IMR-90 (cell line): ENCODE measurements around the gene WWC1. TPM values are rescaled to one million over a fixed set of nuclear protein-coding genes. Genes with fewer than 3 reads are reported as not detected.

Source experiments
- ATAC-seq: fragments of 200-7000 bp; cut with Tn5 transposase; 2 replicates; pipeline ENCODE4 v1.9.1; 2020; ENCODE audit warnings: low read depth, mild to moderate bottlenecking, moderate library complexity
- BruUV-seq: library from RNA; stranded (reverse); fragments of 400-500 nt; replicated peaks from 2 replicates; lab custom pipeline; 2021; lab: Mats Ljungman, UMichigan
- CTCF ChIA-PET: fragments of 300-600 bp; formaldehyde crosslinking; extraction: SDS; loops from one replicate; lab custom pipeline; 2021; ENCODE audit warnings: antibody characterized with exemption; lab: Yijun Ruan, JAX
- POLR2A ChIA-PET: fragments of 300-600 bp; sonication (Branson Sonifier 250); formaldehyde crosslinking; loops from one replicate; lab custom pipeline; 2022; ENCODE audit warnings: antibody characterized with exemption; ENCODE audit not compliant: unreplicated experiment; lab: Charles Lee
- DNase-seq: peaks from one replicate; pipeline ENCODE4 v3.0.0; 2013
- H2AFZ ChIP-seq: replicated peaks from 2 replicates; pipeline ENCODE3; 2013; ENCODE audit warnings: low read length, mild to moderate bottlenecking; ENCODE audit not compliant: poor library complexity
- H2AK5ac ChIP-seq: 2 replicates; pipeline ENCODE4 v1.6.1; 2013; ENCODE audit warnings: low read depth, low read length, inconsistent platforms
- H2AK9ac ChIP-seq: replicated peaks from 2 replicates; pipeline ENCODE3; 2013; ENCODE audit warnings: mild to moderate bottlenecking, low read depth, low read length, moderate library complexity; ENCODE audit not compliant: poor library complexity
- H2BK120ac ChIP-seq: 2 replicates; pipeline ENCODE4 v1.6.1; 2013; ENCODE audit warnings: low read depth, low read length, inconsistent platforms
- H2BK15ac ChIP-seq: 3 replicates; pipeline ENCODE4 v1.6.1; 2013; ENCODE audit warnings: low read depth, low read length, inconsistent platforms
- H2BK20ac ChIP-seq: 2 replicates; pipeline ENCODE4 v1.6.1; 2013; ENCODE audit warnings: low read depth, mild to moderate bottlenecking, inconsistent platforms, low read length, moderate library complexity
- H2BK5ac ChIP-seq: 2 replicates; pipeline ENCODE4 v1.6.1; 2013; ENCODE audit warnings: mild to moderate bottlenecking, low read depth, low read length, inconsistent platforms; ENCODE audit not compliant: poor library complexity, severe bottlenecking
- H3K14ac ChIP-seq: replicated peaks from 2 replicates; pipeline ENCODE4 v1.6.1; 2013; ENCODE audit warnings: low read depth, low read length, inconsistent platforms
- H3K18ac ChIP-seq: 2 replicates; pipeline ENCODE4 v1.6.1; 2013; ENCODE audit warnings: low read depth, low read length, control low read depth
- H3K23ac ChIP-seq: 2 replicates; pipeline ENCODE4 v1.6.1; 2013; ENCODE audit warnings: low read depth, low read length, inconsistent platforms
- H3K27ac ChIP-seq: 2 replicates; pipeline ENCODE4 v1.5.1; 2013; ENCODE audit warnings: mild to moderate bottlenecking, control low read depth, low read length; ENCODE audit not compliant: insufficient read depth
- H3K27me3 ChIP-seq: 2 replicates; pipeline ENCODE4 v1.6.1; 2013; ENCODE audit warnings: low read length; ENCODE audit not compliant: control insufficient read depth, insufficient read depth
- H3K36me3 ChIP-seq: 2 replicates; pipeline ENCODE4 v1.6.1; 2013; ENCODE audit warnings: low read length, mixed read lengths; ENCODE audit not compliant: control insufficient read depth, insufficient read depth
- H3K4ac ChIP-seq: 2 replicates; pipeline ENCODE4 v1.6.1; 2013; ENCODE audit warnings: low read depth, low read length, inconsistent platforms
- H3K4me1 ChIP-seq: 2 replicates; pipeline ENCODE4 v1.6.1; 2013; ENCODE audit warnings: low read length, mixed read lengths; ENCODE audit not compliant: control insufficient read depth, insufficient read depth
- H3K4me2 ChIP-seq: 2 replicates; pipeline ENCODE4 v1.6.1; 2013; ENCODE audit warnings: low read depth, mild to moderate bottlenecking, control low read depth, low read length, moderate library complexity
- H3K4me3 ChIP-seq: 2 replicates; pipeline ENCODE4 v1.5.1; 2013; ENCODE audit warnings: low read depth, mild to moderate bottlenecking, control low read depth, low read length, moderate library complexity; ENCODE audit not compliant: insufficient read depth
- H3K56ac ChIP-seq: 2 replicates; pipeline ENCODE4 v1.6.1; 2013; ENCODE audit warnings: low read length, inconsistent platforms; ENCODE audit not compliant: insufficient read depth; ENCODE audit errors: extremely low read depth
- H3K79me1 ChIP-seq, 2 experiments: 2 replicates each; pipeline ENCODE4 v1.6.1; 2013; ENCODE audit warnings: low read length in 2 of 2, inconsistent platforms in 1 of 2, low read depth in 1 of 2
- H3K9ac ChIP-seq: 2 replicates; pipeline ENCODE4 v1.6.1; 2013; ENCODE audit warnings: low read depth, low read length, control low read depth
- H3K9me1 ChIP-seq: 2 replicates; pipeline ENCODE4 v1.6.1; 2013; ENCODE audit warnings: low read length, inconsistent platforms; ENCODE audit not compliant: insufficient read depth
- H3K9me3 ChIP-seq: 2 replicates; pipeline ENCODE4 v1.6.1; 2013; ENCODE audit warnings: low read length; ENCODE audit not compliant: control insufficient read depth, insufficient read depth
- H4K20me1 ChIP-seq: 2 replicates; pipeline ENCODE4 v1.6.1; 2013; ENCODE audit warnings: low read length, inconsistent platforms; ENCODE audit not compliant: insufficient read depth
- H4K5ac ChIP-seq: 2 replicates; pipeline ENCODE4 v1.6.1; 2013; ENCODE audit warnings: mild to moderate bottlenecking, low read depth, low read length, control low read depth
- H4K8ac ChIP-seq, 2 experiments: 2 replicates each; pipeline ENCODE4 v1.6.1; 2013; ENCODE audit warnings: low read depth in 2 of 2, low read length in 2 of 2, control low read depth in 1 of 2, inconsistent platforms in 1 of 2
- H4K91ac ChIP-seq: 2 replicates; pipeline ENCODE4 v1.6.1; 2013; ENCODE audit warnings: low read depth, low read length, inconsistent platforms; ENCODE audit not compliant: insufficient read depth
- BHLHE40 ChIP-seq: fragments of 150-350 bp; IDR thresholded peaks from 2 replicates; pipeline ENCODE4 v1.6.1; 2016; ENCODE audit warnings: mild to moderate bottlenecking, low read depth, low read length
- CEBPB ChIP-seq: IDR thresholded peaks from 2 replicates; pipeline ENCODE4 v1.6.1; 2012; ENCODE audit warnings: low read depth, low read length, improper control_type of control experiment
- CTCF ChIP-seq: conservative IDR thresholded peaks from 2 replicates; pipeline ENCODE4 v1.5.1; 2012; ENCODE audit warnings: mild to moderate bottlenecking, low read depth, low read length, improper control_type of control experiment
- MAZ ChIP-seq: IDR thresholded peaks from 2 replicates; pipeline ENCODE4 v1.6.1; 2012; ENCODE audit warnings: low read depth, mild to moderate bottlenecking, low read length, improper control_type of control experiment, moderate library complexity, borderline replicate concordance
- MXI1 ChIP-seq: IDR thresholded peaks from 2 replicates; pipeline ENCODE4 v1.6.1; 2012; ENCODE audit warnings: low read depth, mild to moderate bottlenecking, low read length, moderate library complexity, borderline replicate concordance
- NFE2L2 ChIP-seq: fragments of 150-350 bp; IDR thresholded peaks from 2 replicates; pipeline ENCODE4 v1.6.1; 2016; ENCODE audit warnings: low read depth, mild to moderate bottlenecking, low read length
- POLR2A ChIP-seq: IDR thresholded peaks from 2 replicates; pipeline ENCODE4 v1.6.1; 2012; ENCODE audit warnings: mild to moderate bottlenecking, low read depth, low read length
- RAD21 ChIP-seq: IDR thresholded peaks from 2 replicates; pipeline ENCODE4 v1.6.1; 2012; ENCODE audit warnings: low read length, improper control_type of control experiment
- RCOR1 ChIP-seq: IDR thresholded peaks from 2 replicates; pipeline ENCODE4 v1.6.1; 2012; ENCODE audit warnings: mild to moderate bottlenecking, low read length, improper control_type of control experiment; ENCODE audit not compliant: insufficient replicate concordance
- RFX5 ChIP-seq: IDR thresholded peaks from 2 replicates; pipeline ENCODE4 v1.8.0; 2012; ENCODE audit warnings: low read depth, mild to moderate bottlenecking, low read length, moderate library complexity
- USF2 ChIP-seq: fragments of 150-350 bp; IDR thresholded peaks from 2 replicates; pipeline ENCODE4 v1.6.1; 2017; ENCODE audit warnings: mild to moderate bottlenecking, antibody characterized with exemption, low read length, low read depth
- WGBS, 2 experiments: methylation state at CpG; one replicate each; pipeline versions ENCODE4 v1.1.5 to v1.1.7; 2013; ENCODE audit warnings: missing lambda C conversion rate in 2 of 2; ENCODE audit not compliant: insufficient read length in 1 of 2; ENCODE audit errors: extremely low coverage in 2 of 2; 5-methylcytosine and 5-hydroxymethylcytosine counted together
- dilution Hi-C: fragments of 300-500 bp; cut with HindIII; formaldehyde crosslinking; loops from one replicate; pipeline ENCODE4 v1.14.3; 2018; ENCODE audit warnings: low sequenced_read_pairs; ENCODE audit not compliant: unreplicated experiment
- in situ Hi-C: fragments of 300-500 bp; cut with MboI; formaldehyde crosslinking; loops from 3 replicates; pipeline ENCODE4 v1.14.3; 2019; ENCODE audit warnings: low sequenced_read_pairs, inconsistent platforms, mixed read lengths
- intact Hi-C: fragments of 100-400 bp; cut with micrococcal nuclease; formaldehyde crosslinking; loops from 2 replicates; pipeline ENCODE4 v1.10.0; 2022
- polyA plus RNA-seq, 3 experiments: library from polyadenylated mRNA; depleted of rRNA; stranded (reverse); fragments of >200 nt; gene quantifications; 2 replicates each; pipeline ENCODE4 v1.2.3, GENCODE V29; 2012; ENCODE audit warnings: low replicate concordance in 1 of 3
- total RNA-seq: library from RNA; depleted of rRNA; stranded (reverse); fragments of >200 nt; gene quantifications from 2 replicates; pipeline ENCODE4 v1.2.3, GENCODE V29; 2012

The WWC1 gene
- total and polyA plus RNA-seq, 2 of the 4 experiments (the other 2 are of a cell fraction): 9.1 to 10.3 TPM

DNA sequence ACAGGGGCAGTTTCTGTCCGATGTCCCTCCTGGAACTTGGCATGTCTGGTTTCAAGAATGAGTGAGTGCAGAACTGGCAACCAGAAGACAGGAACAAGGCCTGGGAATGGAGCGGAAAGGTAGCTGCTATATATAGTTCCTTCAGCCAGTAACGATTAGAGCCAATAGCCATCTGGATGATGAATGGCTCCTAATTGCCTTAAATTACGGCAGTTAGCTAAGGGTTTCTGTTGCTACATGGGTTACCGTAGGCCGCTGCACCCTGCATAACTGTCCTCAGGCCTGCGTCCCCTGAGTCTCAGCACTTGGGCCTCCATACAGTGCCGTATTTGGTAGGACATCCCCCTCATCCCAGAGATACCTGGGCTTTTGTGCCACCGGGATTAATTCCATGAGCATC is 29.4 kb downstream of the WWC1 start:
- TF ChIP-seq MAZ: no peak
- no peak for TF ChIP-seq CEBPB
- no peak for TF ChIP-seq USF2
- no peak for TF ChIP-seq POLR2A
- TF ChIP-seq RCOR1: no peak
- no peak for TF ChIP-seq BHLHE40
- no peak for TF ChIP-seq NFE2L2
- TF ChIP-seq MXI1: no peak
- TF ChIP-seq CTCF: no peak
- TF ChIP-seq RAD21: no peak
- no peak for TF ChIP-seq RFX5
- Histone ChIP-seq H3K14ac (no peak overlapping the region), H2BK120ac (peak overlapping the region; percentile 71; the same call in 1 of the 2 replicates), H2AFZ (no peak overlapping the region), H3K18ac (no peak overlapping the region), H3K4ac (peak overlapping the region; percentile 51; the same call in 1 of the 2 replicates), H3K9ac (no peak overlapping the region), H3K56ac (no peak overlapping the region), H3K27ac (no peak overlapping the region), H4K20me1 (no peaks in the 10 kb centered on the region), H2AK5ac (peak overlapping the region; percentile 40; the same call in 1 of the 2 replicates), H2BK5ac (no peak overlapping the region), H2BK15ac (peak overlapping the region; percentile 75; the same call in 2 of the 3 replicates), H4K91ac (0 out of 2 replicates have a peak overlapping the region, but pooled peaks have one; percentile 1), H4K8ac (no peak overlapping the region), H3K9me1 (peaks cover 23% of the 10 kb centered on the region), H2AK9ac (no peak overlapping the region), H2BK20ac (peak overlapping the region; percentile 47; the same call in 1 of the 2 replicates), H4K5ac (no peak overlapping the region), H3K4me2 (no peak overlapping the region), H3K79me1 (peaks cover 13 to 37% of the 10 kb centered on the region in 2 experiments; a peak in 3 of 4 replicates), H3K23ac (no peak overlapping the region), H3K4me1 (peaks cover 21% of the 10 kb centered on the region), H3K4me3 (no peak overlapping the region), H3K36me3 (no peaks in the 10 kb centered on the region), H3K9me3 (no peaks in the 10 kb centered on the region), H3K27me3 (no peaks in the 10 kb centered on the region)
- dilution Hi-C loops (no loop called here), in situ Hi-C loops (no loop called here), intact Hi-C loops (no loop called here)
- no TSS peak for BruUV-seq
- ChIA-PET CTCF (no interaction called here), POLR2A (no interaction called here)
- 100% methylated on average over 3 of the region's 9 CpGs; no CpG with 5 or more reads in 1 of the 2 experiments for WGBS, 2 experiments
- ATAC-seq (no peak), DNase-seq (no peak)
